NCI-H187 treated with DMSO at 0.1 percent for 48 hours (cell line): ENCODE data around the gene OR10H5.
"Not testable (repeated sequence)": the region's sequence is repeated elsewhere in the genome, so short reads cannot be mapped to it uniquely, and the experiment has no call there.

ENCODE experiments used
- DNase-seq: peaks from one replicate; lab custom pipeline; 2025; lab: John Stamatoyannopoulos, UW

The OR10H5 gene

DNA sequence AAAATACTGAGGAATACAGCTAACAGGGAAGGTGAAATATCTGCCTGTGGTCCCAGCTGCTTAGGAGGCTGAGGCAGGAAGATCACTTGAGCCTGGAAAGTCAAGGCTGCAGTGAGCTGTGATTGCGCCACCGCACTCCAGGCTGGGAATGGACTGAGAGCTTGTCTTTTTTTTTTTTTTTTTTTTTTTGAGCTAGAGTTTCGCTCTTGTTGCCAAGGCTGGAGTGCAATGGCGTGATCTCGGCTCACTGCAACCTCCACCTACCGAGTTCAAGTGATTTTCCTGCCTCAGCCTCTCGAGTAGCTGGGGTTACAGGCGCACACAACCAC, 56.4 kb downstream of the OR10H5 start:
- not testable (repeated sequence) for DNase-seq

DNA sequence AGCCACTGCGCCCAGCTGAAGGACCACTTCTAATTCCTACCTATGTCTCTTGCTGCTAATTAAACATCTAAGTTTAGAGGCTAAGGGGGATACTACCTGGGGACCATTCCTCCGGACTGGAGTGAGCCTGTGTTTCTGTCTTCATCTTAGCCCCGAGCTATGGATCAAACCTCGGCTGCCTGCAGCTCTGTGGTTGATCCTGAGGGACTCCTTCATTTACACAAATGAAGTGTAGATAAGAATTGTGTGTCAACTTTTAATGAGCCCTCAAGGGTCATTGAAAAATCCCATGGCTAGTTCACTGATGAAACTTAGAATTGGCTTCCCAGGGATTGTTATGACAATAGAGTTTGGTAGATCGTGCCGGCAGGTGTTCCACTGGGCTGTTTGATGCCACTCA, 59.5 kb downstream of the OR10H5 start:
- DNase-seq, result no peak

DNA sequence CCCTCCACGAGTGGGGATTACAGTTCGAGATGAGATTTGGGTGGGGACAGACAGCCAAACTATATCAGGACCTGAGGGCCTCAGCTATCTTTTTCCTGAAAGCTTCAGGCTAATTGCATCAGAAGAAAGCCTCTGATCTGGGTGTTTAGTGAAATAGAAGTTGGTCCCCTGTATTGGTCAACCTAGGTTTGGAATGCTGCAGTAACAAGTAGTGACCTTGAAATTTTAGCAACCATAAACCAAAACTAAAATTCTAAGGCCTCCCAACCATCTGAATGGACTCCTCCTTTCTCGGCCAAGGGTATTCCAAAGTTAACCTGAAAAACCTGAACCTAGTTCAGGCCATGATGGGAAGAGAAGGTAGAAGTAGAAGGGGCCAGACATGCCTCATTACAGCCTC, 62.9 kb downstream of the OR10H5 start:
- no peak for DNase-seq
